ENCODE results near the gene LUC7L2.

DNA sequence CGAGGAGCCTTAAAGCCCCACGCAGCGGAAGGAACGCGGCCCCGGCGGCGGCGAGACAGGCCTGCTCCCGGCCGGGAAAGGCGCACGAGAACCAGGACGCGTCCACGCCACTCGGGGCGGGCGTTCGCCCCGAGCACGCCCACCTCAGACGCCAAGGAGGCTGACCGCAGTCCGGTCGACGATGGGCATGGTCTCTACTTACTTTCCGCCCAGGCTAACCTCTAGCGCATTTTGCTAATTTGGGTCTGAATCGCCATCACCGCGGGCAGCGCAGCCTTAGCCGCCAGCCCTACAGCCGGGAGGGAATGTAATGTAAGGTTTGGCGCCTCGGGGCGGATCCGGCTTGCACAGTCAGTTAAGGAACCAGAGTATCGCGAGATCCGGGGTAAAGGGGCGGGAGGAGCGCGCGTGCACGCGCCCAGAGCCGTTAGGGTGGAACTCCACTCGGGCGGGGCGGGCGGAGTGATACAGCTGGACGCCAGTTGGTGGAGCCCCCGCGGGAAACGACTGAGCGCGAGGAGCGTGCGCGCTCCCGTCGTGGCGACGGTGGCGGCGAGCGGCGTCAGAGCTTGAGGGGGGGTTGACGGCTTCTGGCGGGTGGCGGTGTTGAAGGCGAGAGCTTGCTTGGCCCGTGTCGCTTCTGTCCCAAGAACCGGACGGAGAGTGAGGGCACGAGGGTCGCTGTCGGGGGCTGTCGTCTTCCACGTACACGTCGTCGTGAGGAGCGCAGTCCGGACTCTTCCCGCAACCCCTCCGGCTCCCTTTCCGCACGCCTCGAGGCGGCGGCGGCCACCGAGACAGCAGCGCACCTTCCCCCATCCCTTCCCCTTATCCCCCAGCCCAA is at the start of gene LUC7L2:
- TF ChIP-seq, protein P1, sequence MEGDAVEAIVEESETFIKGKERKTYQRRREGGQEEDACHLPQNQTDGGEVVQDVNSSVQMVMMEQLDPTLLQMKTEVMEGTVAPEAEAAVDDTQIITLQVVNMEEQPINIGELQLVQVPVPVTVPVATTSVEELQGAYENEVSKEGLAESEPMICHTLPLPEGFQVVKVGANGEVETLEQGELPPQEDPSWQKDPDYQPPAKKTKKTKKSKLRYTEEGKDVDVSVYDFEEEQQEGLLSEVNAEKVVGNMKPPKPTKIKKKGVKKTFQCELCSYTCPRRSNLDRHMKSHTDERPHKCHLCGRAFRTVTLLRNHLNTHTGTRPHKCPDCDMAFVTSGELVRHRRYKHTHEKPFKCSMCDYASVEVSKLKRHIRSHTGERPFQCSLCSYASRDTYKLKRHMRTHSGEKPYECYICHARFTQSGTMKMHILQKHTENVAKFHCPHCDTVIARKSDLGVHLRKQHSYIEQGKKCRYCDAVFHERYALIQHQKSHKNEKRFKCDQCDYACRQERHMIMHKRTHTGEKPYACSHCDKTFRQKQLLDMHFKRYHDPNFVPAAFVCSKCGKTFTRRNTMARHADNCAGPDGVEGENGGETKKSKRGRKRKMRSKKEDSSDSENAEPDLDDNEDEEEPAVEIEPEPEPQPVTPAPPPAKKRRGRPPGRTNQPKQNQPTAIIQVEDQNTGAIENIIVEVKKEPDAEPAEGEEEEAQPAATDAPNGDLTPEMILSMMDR (IDR thresholded peaks at IDR 0.05): no peak
- TF ChIP-seq EZH2 (IDR thresholded peaks at IDR 0.05; ENCODE audit: borderline replicate concordance, insufficient read depth, low read depth, low read length, poor library complexity, severe bottlenecking): no peak

All from B cell (primary cell).